Hematopoietic multipotent progenitor cell treated with erythropoietin and hydrocortisone succinate and interleukin-3 and kit ligand, for 4 days (in vitro differentiated cells): ENCODE data around the gene NRXN3.

ENCODE experiments used
- DNase-seq: peaks from one replicate; pipeline ENCODE4 v3.0.0-alpha.2; 2015

NRXN3 gene

DNA sequence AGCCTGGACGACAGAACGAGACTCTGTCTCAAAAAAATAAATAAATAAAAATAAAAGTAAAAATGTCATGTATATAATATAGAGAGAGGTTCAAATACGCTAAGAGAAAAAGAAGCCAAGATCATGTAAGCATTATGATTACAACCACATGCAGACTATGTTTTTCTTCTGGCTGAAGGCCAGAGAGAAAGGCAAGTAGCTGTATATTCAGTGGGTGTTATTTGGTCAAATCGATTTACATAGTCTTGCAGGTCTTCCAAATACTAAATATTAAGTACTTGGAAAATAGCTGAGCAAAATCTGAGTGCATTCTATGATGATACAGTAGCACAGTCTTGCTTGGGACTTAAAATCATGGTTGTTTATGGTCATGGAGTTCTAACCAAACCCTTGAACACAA lies 1283.1 kb downstream of the NRXN3 start:
- no peak for DNase-seq

DNA sequence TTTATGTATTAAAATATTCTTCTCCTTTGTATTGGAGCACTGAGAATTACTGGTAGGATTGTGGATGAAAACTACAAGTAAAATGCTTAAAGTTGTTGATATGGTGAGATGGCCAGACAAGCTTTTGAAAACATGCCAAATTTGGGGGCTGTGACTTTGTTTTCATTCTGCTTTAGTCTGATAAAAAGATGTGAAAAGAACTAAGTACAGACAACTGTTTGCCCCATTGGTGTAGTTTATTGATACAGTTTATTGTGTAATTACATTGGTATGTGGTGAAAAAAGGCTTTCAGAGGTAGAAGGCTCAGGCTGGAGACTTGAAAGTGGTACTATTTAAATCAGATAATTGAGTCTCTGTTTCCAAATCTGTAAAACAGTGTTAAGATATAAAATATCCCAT lies 1294.3 kb downstream of the NRXN3 start:
- no peak for DNase-seq

DNA sequence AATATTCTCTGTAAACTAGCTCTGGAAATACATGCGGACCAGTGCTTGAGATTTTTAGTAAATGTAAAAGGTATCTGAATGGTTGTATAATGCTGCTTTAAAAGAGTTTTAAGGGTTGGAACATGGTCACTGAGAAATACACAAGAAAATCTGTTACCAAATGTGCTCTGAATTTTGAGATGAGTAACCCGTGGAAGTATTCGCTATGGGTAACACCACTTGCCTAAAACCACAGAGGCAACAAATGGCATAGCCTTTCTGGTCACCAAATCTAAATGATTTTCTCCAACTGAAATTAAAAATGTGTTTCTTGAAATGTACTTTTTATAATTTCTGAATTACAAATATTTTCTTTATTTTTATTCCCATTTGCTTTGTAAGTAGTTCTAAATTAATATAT lies 1295.5 kb downstream of the NRXN3 start:
- DNase-seq: no peak

DNA sequence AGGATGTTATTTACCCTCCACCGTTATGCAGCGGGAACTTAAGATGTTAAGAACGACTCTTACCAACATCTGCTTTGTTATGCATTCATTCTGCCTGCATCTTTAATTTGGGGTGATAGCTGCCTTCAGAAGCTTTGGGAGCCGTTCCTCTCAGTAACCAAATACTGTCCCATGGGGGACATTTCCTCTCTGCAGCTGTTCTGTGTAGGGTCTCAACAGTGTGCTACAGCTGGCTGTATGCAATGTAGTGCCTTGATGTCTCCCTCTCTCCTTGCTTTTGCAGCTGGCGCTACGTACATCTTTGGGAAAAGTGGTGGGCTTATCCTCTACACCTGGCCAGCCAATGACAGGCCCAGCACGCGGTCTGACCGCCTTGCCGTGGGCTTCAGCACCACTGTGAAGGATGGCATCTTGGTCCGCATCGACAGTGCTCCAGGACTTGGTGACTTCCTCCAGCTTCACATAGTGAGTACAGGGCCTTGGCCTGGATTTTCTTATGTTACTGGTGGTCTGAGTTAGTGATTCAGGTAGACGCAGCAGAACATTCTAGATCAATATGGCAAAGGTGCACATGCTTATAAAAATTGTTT lies 1296.9 kb downstream of the NRXN3 start:
- no peak for DNase-seq

DNA sequence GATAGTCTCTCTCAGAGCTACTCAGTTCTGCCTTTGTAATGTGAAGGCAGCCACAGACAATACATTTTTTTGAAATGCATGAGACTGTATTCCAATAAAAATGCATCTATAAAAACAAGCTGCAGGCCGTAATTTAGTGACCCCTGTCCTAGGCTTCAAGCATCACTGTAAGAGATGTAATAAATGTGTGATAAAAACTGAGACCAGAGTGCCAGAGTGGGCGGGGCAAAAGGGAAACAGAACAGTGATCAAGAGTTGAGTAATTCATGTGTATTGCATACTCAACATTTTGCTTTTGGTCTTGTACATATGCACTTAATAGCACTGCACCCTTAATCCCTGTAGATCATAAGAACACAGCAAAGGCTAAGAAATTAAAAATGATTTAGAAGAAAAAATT lies 1297.7 kb downstream of the NRXN3 start:
- DNase-seq: peak; percentile 1

DNA sequence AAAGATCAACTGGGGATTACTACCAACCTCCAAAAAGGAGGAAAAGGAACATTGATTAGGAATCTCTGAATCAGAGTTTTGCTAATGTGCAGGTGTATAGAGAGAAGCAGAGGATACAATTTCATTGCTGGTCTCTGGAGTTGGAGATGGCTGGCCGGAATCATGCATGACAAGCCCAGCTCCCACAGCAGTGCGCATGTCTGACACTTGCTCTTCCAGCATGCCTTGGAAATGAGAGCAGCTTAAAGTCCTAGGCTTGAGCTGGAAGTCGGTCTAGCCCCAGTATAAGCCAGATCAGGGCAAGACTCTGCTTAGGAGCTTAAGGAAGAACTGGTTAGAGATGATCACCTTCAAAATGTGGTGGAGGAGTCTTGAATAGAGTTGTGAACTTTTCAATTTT lies 1298.3 kb downstream of the NRXN3 start:
- DNase-seq: no peak

DNA sequence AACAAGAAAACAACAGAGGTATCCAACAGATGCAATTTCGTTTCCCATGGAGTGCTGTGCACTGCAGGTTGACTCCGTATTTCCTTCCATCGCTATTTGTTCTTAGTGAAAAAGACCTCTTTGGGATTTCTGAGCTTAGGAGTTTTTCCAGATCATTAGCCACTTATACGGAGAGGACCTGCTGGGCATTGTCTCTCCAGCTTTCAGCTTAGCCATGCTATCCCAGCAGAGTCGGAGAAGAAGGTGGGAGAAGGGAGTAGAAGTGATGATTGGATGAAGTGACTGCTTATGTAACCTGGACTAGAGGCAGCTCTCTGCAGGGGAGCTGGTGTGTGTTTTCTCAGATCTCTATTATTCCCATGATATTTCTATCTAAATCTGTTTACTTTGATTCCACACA lies 1303.5 kb downstream of the NRXN3 start:
- no peak for DNase-seq

DNA sequence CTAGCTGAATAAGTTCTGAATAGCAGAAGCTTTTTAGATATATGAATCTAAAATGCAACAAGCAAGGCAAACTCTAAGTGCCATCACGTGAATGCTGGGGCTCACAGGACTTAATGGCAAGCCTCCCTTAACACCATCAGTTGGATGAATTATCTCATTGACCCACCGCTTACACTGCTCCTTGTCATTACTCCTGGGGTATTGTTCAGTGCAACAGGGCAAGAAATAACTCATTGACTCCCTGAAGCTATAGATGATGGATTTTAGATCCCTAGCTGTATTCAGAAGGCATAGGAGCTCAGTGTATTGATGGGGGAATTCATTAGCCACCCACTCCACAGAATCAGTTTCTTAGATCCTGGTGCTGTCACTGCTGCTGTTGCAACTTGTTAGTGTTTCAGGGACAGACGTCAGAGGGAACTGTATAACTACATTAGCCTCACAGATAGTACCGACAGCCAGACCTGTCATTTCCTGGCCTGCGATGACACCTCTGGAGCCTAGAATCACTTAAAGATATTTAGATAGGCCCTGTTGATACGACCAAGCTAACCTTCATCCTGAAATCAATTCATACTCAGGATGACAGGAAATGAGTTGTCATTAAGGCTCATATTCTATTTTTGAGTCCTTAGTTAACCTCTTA lies 1305.8 kb downstream of the NRXN3 start:
- DNase-seq: no peak

DNA sequence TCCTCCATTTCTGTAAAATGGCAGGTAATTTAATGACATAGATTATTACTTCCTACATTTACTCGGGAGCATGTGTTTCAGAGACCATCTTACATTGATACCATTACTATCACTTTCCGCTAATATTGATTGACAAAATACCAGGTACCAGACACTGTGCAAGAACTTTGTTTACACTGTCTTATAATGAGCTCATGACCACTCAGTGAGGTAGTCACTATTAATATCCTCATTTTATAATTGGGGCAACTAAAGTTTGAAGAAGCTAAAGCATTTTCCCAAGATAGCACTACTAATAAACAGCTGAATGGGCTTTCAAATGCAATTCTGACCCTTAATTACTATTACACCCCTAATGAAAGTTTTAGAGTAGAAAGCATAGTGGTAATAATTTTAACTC lies 1306.4 kb downstream of the NRXN3 start:
- no peak for DNase-seq

DNA sequence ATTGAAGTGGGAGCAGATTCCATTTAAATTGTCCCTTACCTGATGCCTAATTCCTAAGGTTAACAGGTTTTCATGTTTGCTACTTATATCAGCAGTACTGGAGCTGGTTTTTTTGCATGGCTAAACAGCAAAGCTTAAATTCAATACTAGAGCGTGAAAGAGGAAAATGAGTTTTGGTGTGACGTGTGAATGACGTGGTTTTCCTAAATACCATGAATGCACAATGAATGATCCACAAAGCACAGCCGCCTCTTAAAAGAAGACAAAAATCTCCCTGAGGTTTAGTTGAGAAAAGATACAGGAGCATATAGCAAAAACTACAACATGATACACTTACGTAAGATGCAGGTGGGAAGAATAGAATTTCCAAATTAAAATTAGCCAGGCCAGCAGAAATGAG lies 1310.0 kb downstream of the NRXN3 start:
- DNase-seq: no peak

DNA sequence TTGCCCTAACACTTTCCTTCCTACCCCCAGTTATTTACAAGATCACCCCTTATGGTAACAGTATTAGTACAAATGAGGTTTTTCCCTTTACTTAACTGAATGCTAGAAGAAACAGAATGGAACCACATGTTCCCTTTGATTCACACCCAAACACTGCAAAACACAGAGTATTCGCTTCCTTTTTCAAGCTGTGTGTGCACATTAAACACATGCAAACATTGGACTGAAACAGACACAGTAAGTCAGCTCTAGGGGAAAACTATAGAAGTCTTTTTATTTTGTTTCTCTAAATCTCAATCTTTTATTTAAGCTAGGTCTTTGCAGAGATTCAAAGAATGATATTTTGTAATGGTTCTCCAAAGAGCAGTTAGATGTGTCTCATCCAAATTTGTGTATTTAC lies 1312.7 kb downstream of the NRXN3 start:
- no peak for DNase-seq

DNA sequence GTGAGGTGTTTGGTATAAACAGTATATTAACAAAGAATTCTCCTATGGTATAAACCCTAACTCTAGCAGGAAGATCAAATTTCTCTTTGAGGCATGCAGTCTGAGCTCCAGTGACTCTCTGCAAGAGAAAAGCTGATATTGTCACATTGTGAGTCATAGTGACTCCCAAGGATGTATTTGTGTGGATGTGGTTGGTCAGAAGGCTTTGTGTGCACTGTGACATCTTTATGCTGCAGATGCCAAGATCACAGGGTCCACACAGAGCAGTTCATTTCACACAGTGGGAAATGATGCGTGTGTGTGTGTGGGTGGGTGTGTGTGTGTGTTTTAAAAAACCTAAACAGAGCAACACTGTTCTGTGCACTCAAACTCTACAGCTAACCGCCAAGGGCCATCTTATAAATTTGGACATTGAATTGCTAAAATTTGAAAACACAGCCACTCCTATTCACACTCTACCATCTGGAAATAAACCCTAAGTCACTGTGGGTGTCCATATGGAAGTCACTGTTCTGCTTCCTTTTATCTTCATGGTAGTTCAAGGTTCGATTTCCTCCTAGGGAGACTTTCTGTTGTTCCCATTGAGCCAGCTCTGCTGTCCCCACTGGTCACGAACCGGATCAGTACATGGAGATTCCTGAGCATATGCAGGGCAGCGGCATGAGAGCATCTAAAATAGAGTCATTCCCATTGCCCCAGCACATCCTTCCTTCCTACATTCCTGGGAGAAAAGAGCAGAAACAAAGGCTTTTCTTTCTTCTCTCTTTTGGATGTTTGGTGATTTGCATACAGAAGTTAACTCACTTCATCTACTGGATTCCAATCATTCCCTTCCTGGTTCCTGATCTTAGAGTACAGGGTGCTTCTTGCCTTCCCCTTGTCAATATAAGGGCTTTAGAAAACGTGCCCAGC lies 1313.6 kb downstream of the NRXN3 start:
- DNase-seq: no peak

DNA sequence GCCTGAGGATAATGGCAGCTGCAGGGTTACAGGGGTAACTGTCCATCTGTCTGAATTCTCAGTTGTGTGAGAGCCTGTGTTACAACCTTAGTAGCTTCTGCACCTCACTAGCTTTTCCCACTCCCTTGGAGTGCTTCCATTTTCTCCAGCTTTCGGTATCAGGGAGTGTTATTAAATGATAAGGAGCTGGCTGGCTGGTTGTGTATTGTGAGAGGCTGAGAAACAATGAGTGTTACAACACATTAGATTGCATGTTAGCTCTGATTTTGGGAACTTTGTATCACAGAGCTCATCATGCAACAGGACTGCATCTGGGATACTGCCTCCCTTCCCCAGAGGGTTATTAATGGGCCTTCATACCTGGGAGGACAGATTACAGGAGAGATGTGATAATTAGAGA lies 1317.5 kb downstream of the NRXN3 start:
- no peak for DNase-seq

DNA sequence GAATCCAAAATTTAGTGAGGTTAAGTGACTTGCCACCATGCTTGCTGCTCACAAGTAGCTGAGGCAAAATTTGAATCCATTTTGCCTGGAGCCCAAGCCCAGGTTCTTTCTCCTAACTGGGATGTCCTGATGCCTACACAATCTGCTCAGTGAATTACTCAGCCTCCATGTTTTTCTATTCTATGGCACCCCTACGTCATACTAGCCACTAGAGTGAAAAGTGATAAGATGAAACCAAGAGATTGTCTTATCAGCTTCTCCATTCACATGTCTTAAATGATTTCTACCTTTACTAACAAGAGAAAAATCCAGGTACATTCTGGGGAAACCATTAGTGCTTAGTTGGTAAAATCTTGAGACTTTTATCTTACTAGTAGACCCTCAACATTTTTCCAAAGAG lies 1321.0 kb downstream of the NRXN3 start:
- DNase-seq: no peak

DNA sequence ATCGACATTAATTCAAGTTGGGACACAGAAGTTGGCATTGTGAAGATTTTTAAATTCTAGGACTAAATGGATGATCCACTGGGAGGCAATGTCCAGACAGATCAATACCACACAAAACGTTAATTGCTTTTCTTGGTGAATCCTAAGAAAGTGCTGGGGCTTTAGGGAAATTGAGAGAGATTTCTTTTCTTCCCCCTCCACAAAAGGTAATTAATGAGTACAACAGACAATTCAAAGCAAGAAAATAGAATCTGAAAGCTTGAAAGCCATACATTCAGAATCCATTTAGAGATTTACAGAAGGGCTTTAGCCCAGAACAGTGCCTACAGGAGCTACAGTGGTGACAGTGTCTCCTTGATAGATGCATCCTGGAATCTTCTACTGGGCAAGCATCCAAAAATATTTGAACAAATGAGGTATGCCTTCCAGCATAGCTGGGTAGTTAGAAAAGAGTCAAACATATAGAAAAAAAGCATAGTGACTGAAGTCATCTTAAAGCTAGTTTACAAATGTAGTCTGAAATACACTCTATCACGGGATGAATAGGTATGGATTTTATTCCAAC lies 1323.0 kb downstream of the NRXN3 start:
- no peak for DNase-seq

DNA sequence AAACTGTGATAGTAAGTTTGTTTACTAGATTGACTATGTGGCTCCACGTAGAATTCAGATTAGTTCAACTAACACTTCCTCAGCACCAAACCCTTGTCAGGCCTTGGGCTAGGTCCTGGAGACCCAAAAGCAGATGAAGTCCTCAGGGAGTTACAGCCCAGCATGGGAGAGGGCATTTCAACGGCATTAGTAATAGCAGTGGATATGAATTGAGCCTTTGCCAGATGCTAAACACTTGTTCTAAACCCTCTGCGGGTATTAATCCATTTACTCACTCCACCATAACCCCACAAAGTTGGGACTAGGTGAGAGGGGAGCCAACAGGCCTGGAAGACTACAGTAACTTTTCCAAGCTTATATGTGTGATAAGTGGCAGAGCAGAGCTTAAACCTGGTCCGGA lies 1326.5 kb downstream of the NRXN3 start:
- no peak for DNase-seq

DNA sequence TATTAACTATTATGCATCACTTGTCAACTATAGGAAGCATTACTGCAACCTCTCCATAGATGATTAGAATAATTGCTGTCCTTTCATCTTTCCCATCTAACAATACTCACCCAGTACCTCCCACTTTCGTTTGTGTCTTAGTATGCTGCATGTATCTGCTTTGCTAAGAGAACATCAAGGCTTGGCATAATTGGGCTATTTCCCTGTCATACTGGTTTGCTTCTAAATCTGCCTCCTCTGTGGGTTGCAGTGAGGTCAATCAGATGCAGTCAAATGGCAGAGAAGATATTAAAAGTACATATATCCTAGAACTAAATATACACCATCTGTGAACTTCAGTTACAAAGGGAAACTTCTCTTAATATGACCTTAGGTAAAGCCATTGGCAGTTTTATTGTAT lies 1330.3 kb downstream of the NRXN3 start:
- no peak for DNase-seq

DNA sequence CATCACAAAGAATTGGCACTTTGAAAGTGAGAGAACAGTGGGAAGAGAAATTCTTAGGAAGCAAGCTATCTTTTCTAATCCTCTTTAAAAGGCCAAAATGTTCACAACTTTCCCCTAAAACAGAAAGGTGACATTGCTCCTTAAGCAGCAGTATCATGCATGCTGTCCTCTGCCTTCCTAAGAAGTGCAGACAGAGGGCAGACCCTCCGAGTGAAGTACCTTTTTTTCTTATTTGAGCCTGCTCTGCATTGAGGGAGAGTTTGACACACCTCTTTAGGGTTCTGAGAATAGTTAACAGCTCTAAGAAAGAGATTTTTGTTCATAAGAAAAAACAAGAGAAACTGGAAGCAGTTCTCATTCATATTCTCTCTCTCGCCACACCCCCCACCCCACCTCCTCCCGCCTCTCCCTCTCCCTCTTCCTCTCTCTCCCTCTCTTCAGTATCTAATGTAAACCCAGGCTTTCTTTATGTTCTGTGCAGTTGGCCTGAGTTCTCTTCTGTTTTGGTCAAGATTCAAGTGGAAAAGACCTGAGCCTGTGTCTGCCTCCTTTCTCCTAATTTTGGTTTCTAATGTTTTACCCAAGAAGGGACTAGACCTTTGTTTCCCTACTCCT lies 1332.1 kb downstream of the NRXN3 start:
- no peak for DNase-seq

DNA sequence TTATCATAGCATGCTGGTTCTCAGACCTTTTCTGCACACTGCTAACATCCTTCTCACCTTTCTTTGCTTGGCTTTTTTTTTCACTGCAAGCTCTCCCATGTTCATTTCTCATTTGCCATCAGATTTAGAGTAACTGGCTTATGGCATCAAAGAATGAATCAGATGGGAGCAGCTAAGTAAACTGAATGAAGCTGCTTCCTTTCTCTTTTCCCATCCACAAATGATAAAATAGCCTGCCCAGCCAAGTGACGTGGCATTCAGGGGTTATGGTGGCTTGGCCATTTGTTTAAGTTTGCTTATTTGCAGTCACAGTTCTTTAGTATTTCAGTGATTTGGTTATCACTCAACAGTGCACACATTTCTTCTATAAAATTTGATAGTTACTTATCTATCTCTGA lies 1332.6 kb downstream of the NRXN3 start:
- no peak for DNase-seq

DNA sequence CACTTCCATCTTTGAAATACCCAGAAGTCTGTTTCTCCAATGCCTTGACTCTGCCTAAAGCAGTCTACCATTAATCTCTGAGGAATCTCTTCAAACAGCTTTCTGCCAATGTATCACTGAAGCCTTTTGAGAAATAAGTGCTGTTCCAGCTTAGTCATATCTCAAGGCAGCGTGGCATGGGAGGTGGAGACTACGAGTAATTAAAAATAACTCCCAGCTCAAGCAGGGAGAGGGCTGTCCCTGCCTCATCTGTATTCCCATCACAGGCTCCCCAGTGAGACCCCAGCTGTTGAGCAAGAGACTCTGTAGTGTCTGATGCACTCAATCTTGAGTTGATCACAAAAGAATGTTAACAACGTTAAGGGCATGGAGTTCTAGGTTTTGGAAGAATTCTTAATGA lies 1340.5 kb downstream of the NRXN3 start:
- DNase-seq: no peak

DNA sequence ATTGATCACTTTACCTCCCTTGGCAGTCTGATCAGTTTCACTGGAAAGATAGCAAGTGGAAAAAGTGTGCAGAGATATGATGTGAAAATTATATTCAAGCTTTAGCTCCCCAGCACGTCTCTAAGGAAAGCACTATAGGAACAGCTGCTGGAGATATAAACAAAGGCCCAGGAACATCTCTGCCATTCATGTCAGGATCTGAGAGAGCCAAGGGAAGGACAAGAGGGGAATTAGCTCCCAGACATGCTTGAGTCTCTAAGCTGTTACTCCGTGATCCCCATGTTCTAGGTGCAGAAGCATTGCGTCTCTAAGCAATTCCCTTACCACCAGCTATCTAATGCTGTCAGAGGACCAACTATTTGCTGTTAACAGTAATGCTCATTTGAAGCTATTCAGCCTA lies 1341.0 kb downstream of the NRXN3 start:
- DNase-seq: no peak

DNA sequence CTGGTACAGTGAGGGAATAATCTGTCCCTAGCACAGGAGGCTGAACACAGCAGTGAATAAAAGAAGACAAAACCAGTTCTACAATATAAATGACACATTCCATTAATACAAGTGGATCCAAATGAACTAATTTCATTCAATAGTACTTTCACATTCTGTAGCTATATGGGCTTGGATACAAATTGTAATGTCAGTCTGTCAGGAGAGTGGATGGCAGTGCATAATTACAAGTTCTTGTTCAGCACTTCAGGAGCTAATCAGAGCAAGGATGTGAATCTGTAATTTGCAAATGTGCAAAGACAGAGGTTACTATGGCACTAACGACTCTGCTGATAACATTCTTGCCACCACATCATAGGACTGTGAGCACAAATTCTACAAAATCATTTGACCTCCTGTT lies 1343.3 kb downstream of the NRXN3 start:
- no peak for DNase-seq

DNA sequence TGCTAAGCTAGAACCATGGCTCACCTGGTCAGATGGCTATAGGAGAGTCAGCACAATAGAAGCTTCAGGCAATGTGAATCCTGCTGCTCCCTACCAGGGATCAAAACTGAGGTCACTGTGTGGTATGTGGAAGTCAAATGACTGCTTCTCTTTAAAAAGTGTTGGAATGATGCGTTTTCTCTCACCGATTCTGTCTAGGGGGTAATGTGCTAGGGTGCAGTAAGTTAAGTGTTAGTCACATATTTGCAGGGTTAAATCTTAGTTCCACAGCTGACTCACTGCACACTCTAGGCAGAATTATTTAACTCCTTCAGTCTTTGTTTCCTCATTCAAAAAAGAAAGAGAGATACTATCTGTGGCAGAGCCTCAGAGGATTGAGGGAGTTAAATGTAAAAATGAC lies 1344.5 kb downstream of the NRXN3 start:
- DNase-seq: no peak

DNA sequence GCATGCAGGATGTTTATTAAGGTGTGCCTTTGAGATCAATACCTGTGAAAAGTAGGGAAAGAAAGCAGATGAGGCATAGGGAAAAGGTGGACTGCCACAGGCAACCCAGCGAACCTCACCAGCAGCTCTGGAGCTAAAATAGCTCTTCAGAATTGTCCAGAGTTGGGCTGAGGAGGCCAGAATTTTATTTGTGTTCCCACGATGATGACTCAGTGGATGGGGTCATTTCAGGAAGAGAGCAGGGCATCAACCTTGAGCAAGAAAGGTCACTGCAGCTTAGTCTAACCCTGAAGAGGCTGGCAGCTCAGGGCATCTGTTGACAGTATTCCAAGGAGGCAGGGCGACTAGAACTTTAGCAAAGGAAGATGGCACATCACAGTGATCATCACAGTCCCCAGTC lies 1345.0 kb downstream of the NRXN3 start:
- DNase-seq: no peak
